BLaER1 treated with 17β-estradiol and CSF1 and Interleukin-3, amounts not matched to agents 10 nM and 100 nM (cell line): ENCODE measurements around the gene MSI2.
A peak's percentile ranks its signal among the peaks of the same experiment; 100 is the strongest.

Source experiments
- H3K27ac ChIP-seq, 11 experiments: shearing (Covaris generic); formaldehyde crosslinking; 2 replicates each; pipeline ENCODE4 v1.8.1; 2022
- H3K27me3 ChIP-seq, 11 experiments: shearing (Covaris generic); formaldehyde crosslinking; 2 replicates each; pipeline ENCODE4 v1.8.1; 2022
- H3K36me3 ChIP-seq, 11 experiments: shearing (Covaris generic); formaldehyde crosslinking; 2 replicates each; pipeline ENCODE4 v1.8.1; 2022
- H3K4me1 ChIP-seq, 10 experiments: shearing (Covaris generic); formaldehyde crosslinking; 2 replicates each; pipeline ENCODE4 v1.8.1; 2022
- H3K4me2 ChIP-seq, 11 experiments: shearing (Covaris generic); formaldehyde crosslinking; 2 replicates each; pipeline ENCODE4 v1.8.1; 2022
- H3K4me3 ChIP-seq, 10 experiments: shearing (Covaris generic); formaldehyde crosslinking; 2 replicates each; pipeline ENCODE4 v1.8.1; 2022
- H3K9ac ChIP-seq, 11 experiments: shearing (Covaris generic); formaldehyde crosslinking; 2 replicates each; pipeline ENCODE4 v1.8.1; 2022
- H3K9me3 ChIP-seq, 11 experiments: shearing (Covaris generic); formaldehyde crosslinking; replicated peaks in 1 of 11; 2 replicates each; pipeline ENCODE4 v1.8.1; 2022
- H4K20me1 ChIP-seq, 11 experiments: shearing (Covaris generic); formaldehyde crosslinking; 2 replicates each; pipeline ENCODE4 v1.8.1; 2022
- Cebpa-rat ChIP-seq, 11 experiments: shearing (Covaris generic); IDR thresholded peaks; 2 replicates each; pipeline ENCODE4 v1.8.1; 2022

Gene MSI2

DNA sequence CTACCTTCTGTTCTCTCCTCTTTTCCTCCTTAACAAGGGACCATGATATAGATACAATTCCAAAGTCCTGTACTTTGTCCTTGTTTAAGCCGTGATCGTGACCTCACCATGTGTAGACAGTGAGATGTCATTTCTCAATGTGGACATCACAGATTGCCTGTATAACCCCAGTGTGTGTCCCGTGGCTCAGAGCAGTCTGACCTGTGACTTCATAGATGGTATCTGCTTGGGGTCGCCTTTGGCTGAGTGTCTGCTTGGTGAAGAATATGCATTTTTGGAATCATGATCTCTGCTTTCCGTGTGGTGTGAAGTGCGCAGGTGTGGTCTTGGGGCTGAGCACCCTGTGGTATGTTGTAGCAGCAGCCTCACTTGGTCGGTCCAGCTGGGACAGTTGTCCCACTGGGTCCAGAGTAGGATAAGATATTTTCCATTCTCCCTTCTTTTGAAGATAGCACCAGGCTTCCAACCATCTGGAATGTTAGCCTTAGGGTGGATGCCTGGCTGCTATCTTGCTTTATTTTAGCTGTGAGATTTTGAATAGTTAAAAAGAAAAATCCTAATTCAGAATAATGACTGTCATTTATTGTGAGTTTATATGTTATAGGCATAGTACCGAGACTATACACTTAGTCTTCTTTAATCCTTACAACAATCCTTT is 13.4 kb downstream of the MSI2 start:
- Histone ChIP-seq H4K20me1 (peaks cover 6 to 99% (median 55%) of the 10 kb centered on the region in 11 experiments; a peak in 16 of 22 replicates), H3K4me1 (peaks cover 0 to 31% (median 0%) of the 10 kb centered on the region in 10 experiments; a peak in 8 of 20 replicates), H3K36me3 (peaks cover 57 to 100% (median 95%) of the 10 kb centered on the region in 11 experiments), H3K27me3 (no peaks in the 10 kb centered on the region), H3K9ac (no peak overlapping the region), H3K4me2 (peak overlapping the region in 2 of 11 experiments; percentile 5 to 16; a peak in 2 of 22 replicates), H3K27ac (no peak overlapping the region), H3K9me3 (no peaks in the 10 kb centered on the region), H3K4me3 (no peak overlapping the region)
- no peak for TF ChIP-seq Cebpa-rat (IDR thresholded peaks at IDR 0.05)

DNA sequence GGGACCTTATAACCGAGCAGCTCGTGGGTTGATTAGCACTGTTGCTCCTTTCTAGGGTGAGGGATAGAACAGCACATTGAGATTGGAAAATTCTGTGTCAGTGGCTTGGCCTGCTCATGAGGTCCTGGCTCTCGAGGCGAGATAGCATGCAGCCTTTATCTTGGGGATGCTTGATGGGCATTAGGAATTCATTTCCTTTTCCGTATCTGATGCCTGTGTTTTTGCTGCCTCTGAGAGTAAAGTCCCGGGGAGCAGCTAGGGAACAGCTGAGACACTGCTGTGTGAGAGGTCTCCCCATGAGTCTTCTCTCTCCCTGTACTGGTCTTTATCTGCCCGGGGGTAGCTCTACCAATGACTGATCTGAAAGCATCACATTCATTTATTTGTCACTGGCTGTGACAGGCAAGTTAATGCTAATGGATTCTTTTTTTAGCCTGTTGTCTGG is 14.5 kb downstream of the MSI2 start:
- no peak for TF ChIP-seq Cebpa-rat (IDR thresholded peaks at IDR 0.05)
- Histone ChIP-seq H4K20me1 (peaks cover 6 to 99% (median 57%) of the 10 kb centered on the region in 11 experiments; a peak in 17 of 22 replicates), H3K27ac (no peak overlapping the region), H3K4me1 (peaks cover 0 to 31% (median 2%) of the 10 kb centered on the region in 10 experiments; a peak in 10 of 20 replicates), H3K4me3 (no peak overlapping the region), H3K9ac (no peak overlapping the region), H3K4me2 (no peak overlapping the region), H3K36me3 (peaks cover 57 to 100% (median 95%) of the 10 kb centered on the region in 11 experiments), H3K9me3 (no peaks in the 10 kb centered on the region), H3K27me3 (no peaks in the 10 kb centered on the region)

DNA sequence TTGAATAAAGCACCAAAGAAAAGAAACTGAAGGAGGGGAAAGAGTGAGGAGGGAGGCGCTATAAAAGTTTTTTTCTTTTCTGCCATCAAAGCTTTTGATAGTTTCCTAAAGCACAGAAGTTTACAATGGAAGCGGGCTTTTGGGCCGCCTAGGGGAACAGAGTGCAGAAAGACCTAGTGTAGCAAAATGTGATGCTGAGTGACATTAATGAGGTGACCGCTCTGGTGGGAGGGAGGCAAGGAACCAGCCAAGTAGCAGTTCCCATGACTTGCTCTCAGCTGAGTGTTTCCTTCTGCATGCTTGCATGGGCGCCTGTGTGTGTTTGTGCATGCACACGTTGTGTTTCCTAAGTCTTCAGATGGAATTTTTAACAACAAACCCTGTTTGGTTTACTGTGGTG is 15.5 kb downstream of the MSI2 start:
- peaks cover 6 to 99% (median 56%) of the 10 kb centered on the region in 11 experiments; a peak in 17 of 22 replicates for H4K20me1 ChIP-seq
- H3K9ac ChIP-seq, result no peak overlapping the region
- no peaks in the 10 kb centered on the region for H3K9me3 ChIP-seq
- H3K4me1 ChIP-seq, result peaks cover 6 to 38% (median 11%) of the 10 kb centered on the region in 10 experiments; a peak in 19 of 20 replicates
- H3K36me3 ChIP-seq, result peaks cover 50 to 100% (median 95%) of the 10 kb centered on the region in 11 experiments
- no peak overlapping the region for H3K4me3 ChIP-seq
- H3K4me2 ChIP-seq, result no peak overlapping the region
- H3K27me3 ChIP-seq, result no peaks in the 10 kb centered on the region
- TF ChIP-seq Cebpa-rat (IDR thresholded peaks at IDR 0.05), result no peak
- H3K27ac ChIP-seq, result no peak overlapping the region

DNA sequence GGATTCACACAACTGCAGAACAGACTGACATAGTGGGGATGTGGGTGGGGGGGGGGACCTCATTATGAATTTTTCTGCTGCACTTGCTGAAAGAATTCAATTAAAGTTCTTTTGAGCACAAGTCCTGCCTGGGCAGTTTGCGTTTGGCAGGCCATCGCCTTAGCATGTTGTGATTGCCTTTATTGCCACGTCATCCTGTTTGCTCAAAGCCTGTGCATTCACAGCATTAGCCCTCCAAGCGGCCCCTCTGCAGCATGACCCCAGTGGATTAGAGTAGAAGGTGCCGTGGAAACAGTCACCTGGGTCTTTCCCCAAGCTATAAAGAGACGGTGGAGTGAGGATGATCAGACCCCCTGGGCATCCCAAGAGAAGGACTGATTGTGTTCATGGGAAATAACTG is 17.2 kb downstream of the MSI2 start:
- 0 out of 22 replicates have a peak overlapping the region, but pooled peaks of 1 of the 11 experiments have one; percentile 13 for H3K27ac ChIP-seq
- H3K27me3 ChIP-seq, result no peaks in the 10 kb centered on the region
- H3K36me3 ChIP-seq, result peaks cover 37 to 100% (median 93%) of the 10 kb centered on the region in 11 experiments; a peak in 20 of 22 replicates
- H4K20me1 ChIP-seq, result peaks cover 6 to 99% (median 51%) of the 10 kb centered on the region in 11 experiments; a peak in 17 of 22 replicates
- no peak overlapping the region for H3K4me3 ChIP-seq
- H3K9ac ChIP-seq, result no peak overlapping the region
- TF ChIP-seq Cebpa-rat (IDR thresholded peaks at IDR 0.05), result no peak
- H3K4me2 ChIP-seq, result no peak overlapping the region
- H3K4me1 ChIP-seq, result peaks cover 6 to 52% (median 17%) of the 10 kb centered on the region in 10 experiments; a peak in 19 of 20 replicates
- H3K9me3 ChIP-seq, result no peaks in the 10 kb centered on the region

DNA sequence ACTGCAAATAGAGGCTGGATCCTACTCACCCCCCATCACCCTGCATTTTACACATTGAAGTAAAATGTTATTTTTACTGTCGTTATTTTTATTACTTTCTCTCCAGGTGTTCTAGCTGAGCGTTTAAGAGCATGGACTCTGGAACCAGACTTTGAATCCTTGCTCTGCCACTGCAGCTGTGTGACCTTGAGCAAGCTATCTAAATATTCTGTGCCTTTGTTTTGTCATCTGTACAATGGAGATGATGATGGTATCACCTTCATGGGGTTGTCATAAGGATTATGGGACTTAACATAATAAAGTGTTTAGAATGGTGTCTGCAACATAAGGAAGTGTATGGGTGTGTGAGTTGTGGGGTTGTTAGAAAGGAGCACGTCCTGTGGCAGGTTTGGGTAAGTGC is 17.8 kb downstream of the MSI2 start:
- Histone ChIP-seq H3K4me1 (peaks cover 6 to 54% (median 22%) of the 10 kb centered on the region in 10 experiments; a peak in 19 of 20 replicates), H3K4me2 (no peak overlapping the region), H3K27me3 (no peaks in the 10 kb centered on the region), H4K20me1 (peaks cover 6 to 99% (median 45%) of the 10 kb centered on the region in 11 experiments; a peak in 17 of 22 replicates), H3K36me3 (peaks cover 43 to 100% (median 93%) of the 10 kb centered on the region in 11 experiments; a peak in 20 of 22 replicates), H3K27ac (no peak overlapping the region), H3K4me3 (no peak overlapping the region), H3K9me3 (no peaks in the 10 kb centered on the region), H3K9ac (no peak overlapping the region)
- no peak for TF ChIP-seq Cebpa-rat (IDR thresholded peaks at IDR 0.05)

GRCh38 chr17:57275071-57275764 is 18.9 kb downstream of the MSI2 start:
- no peaks in the 10 kb centered on the region for H3K9me3 ChIP-seq
- no peaks in the 10 kb centered on the region for H3K27me3 ChIP-seq
- 0 out of 22 replicates have a peak overlapping the region, but pooled peaks of 1 of the 11 experiments have one; percentile 4 for H3K9ac ChIP-seq
- peak overlapping the region in 2 of 11 experiments; percentile 6 to 8; a peak in 1 of 22 replicates for H3K27ac ChIP-seq
- peaks cover 37 to 100% (median 92%) of the 10 kb centered on the region in 11 experiments; a peak in 20 of 22 replicates for H3K36me3 ChIP-seq
- peaks cover 6 to 54% (median 26%) of the 10 kb centered on the region in 10 experiments for H3K4me1 ChIP-seq
- H4K20me1 ChIP-seq, result peaks cover under 1 to 99% (median 35%) of the 10 kb centered on the region in 11 experiments; a peak in 16 of 22 replicates
- H3K4me2 ChIP-seq, result no peak overlapping the region
- H3K4me3 ChIP-seq, result no peak overlapping the region
- TF ChIP-seq Cebpa-rat (IDR thresholded peaks at IDR 0.05), result no peak

- Histone ChIP-seq H3K27me3 (no peaks in the 10 kb centered on the region), H3K4me3 (no peak overlapping the region), H3K9ac (no peak overlapping the region), H3K27ac (peak overlapping the region in 1 of 11 experiments; percentile 26; a peak in 1 of 22 replicates), H3K36me3 (peaks cover 33 to 100% (median 88%) of the 10 kb centered on the region in 11 experiments; a peak in 19 of 22 replicates), H3K9me3 (no peaks in the 10 kb centered on the region), H4K20me1 (peaks cover 0 to 99% (median 21%) of the 10 kb centered on the region in 11 experiments; a peak in 14 of 22 replicates), H3K4me2 (peak overlapping the region in 6 of 11 experiments; percentile 17 to 69 (median 38); a peak in 10 of 22 replicates), H3K4me1 (peaks cover 6 to 63% (median 38%) of the 10 kb centered on the region in 10 experiments)
- no peak for TF ChIP-seq Cebpa-rat (IDR thresholded peaks at IDR 0.05)
Measured at GRCh38 chr17:57276621-57277020, 20.3 kb downstream of the MSI2 start.

GRCh38 chr17:57277923-57278604 is 21.7 kb downstream of the MSI2 start:
- peaks cover 22 to 99% (median 75%) of the 10 kb centered on the region in 11 experiments; a peak in 18 of 22 replicates for H3K36me3 ChIP-seq
- no peak overlapping the region for H3K4me2 ChIP-seq
- peaks cover 6 to 77% (median 51%) of the 10 kb centered on the region in 10 experiments for H3K4me1 ChIP-seq
- H3K4me3 ChIP-seq, result no peak overlapping the region
- no peaks in the 10 kb centered on the region for H3K9me3 ChIP-seq
- no peak overlapping the region for H3K9ac ChIP-seq
- H3K27ac ChIP-seq, result no peak overlapping the region
- no peaks in the 10 kb centered on the region for H3K27me3 ChIP-seq
- no peak for TF ChIP-seq Cebpa-rat (IDR thresholded peaks at IDR 0.05)
- peaks cover 0 to 99% (median 16%) of the 10 kb centered on the region in 11 experiments; a peak in 13 of 22 replicates for H4K20me1 ChIP-seq
